ENCODE measurements around the gene FLOT2. TPM values are rescaled to one million over a fixed set of nuclear protein-coding genes. Genes with fewer than 3 reads are reported as not detected.

FLOT2 gene
- total RNA-seq, 1 experiment from 2014 or later = 126 TPM

GRCh38 chr17:28885363-28885762 is 12.2 kb downstream of the FLOT2 start:
- DNase-seq (ENCODE audit: unreplicated experiment) = no peak
- Mint-ChIP-seq H3K27ac (ENCODE audit: low read depth, unreplicated experiment) (peak overlapping the region; percentile 37), H3K9me3 (ENCODE audit: unreplicated experiment) (no peaks in the 10 kb centered on the region), H3K27me3 (ENCODE audit: insufficient read depth, unreplicated experiment) (no peaks in the 10 kb centered on the region), H3K4me1 (ENCODE audit: insufficient read depth, unreplicated experiment) (no peaks in the 10 kb centered on the region), H3K4me3 (ENCODE audit: unreplicated experiment) (no peak overlapping the region), H3K36me3 (ENCODE audit: insufficient read depth, unreplicated experiment) (peaks cover 48% of the 10 kb centered on the region)
- BruUV-seq (replicated peaks) = no TSS peak
- ChIA-PET POLR2A (no interaction called here), CTCF (no interaction called here)
- TF ChIP-seq CTCF (IDR thresholded peaks at IDR 0.05; ENCODE audit: unreplicated experiment) = no peak
- intact Hi-C loops (cut with micrococcal nuclease) = no loop called here

GRCh38 chr17:28883967-28884702 is 13.4 kb downstream of the FLOT2 start:
- no peak for TF ChIP-seq CTCF (IDR thresholded peaks at IDR 0.05; ENCODE audit: unreplicated experiment)
- Mint-ChIP-seq H3K9me3 (ENCODE audit: unreplicated experiment) (no peaks in the 10 kb centered on the region), H3K4me1 (ENCODE audit: insufficient read depth, unreplicated experiment) (peaks cover 3% of the 10 kb centered on the region), H3K27ac (ENCODE audit: low read depth, unreplicated experiment) (no peak overlapping the region), H3K36me3 (ENCODE audit: insufficient read depth, unreplicated experiment) (peaks cover 54% of the 10 kb centered on the region), H3K4me3 (ENCODE audit: unreplicated experiment) (no peak overlapping the region), H3K27me3 (ENCODE audit: insufficient read depth, unreplicated experiment) (no peaks in the 10 kb centered on the region)
- intact Hi-C loops (cut with micrococcal nuclease) = no loop called here
- CTCF ChIA-PET = interaction anchor here (0.5 to 0.7 kb wide), 2 partner anchors 19 to 91 kb away, joined by 5 to 7 read pairs; no protein-coding TSS in a partner anchor
- POLR2A ChIA-PET = interaction anchor here (0.5 kb wide), 1 partner anchor 161 kb away, joined by 3 read pairs; no protein-coding TSS in a partner anchor
- BruUV-seq (replicated peaks) = no TSS peak
- no peak for DNase-seq (ENCODE audit: unreplicated experiment)

- DNase-seq (ENCODE audit: unreplicated experiment) = no peak
- no peaks in the 10 kb centered on the region for H3K9me3 Mint-ChIP-seq (ENCODE audit: unreplicated experiment)
- no peak overlapping the region for H3K27ac Mint-ChIP-seq (ENCODE audit: low read depth, unreplicated experiment)
- intact Hi-C loops (cut with micrococcal nuclease) = no loop called here
- H3K4me3 Mint-ChIP-seq (ENCODE audit: unreplicated experiment) = no peak overlapping the region
- peaks cover 14% of the 10 kb centered on the region for H3K4me1 Mint-ChIP-seq (ENCODE audit: insufficient read depth, unreplicated experiment)
- POLR2A ChIA-PET = interaction anchor here (0.7 to 1.3 kb wide), 4 partner anchors 20 to 63 kb away, joined by 3 to 4 read pairs (median 3); partner anchors contain the start of gene ERAL1
- H3K36me3 Mint-ChIP-seq (ENCODE audit: insufficient read depth, unreplicated experiment) = peaks cover 62% of the 10 kb centered on the region
- TF ChIP-seq CTCF (IDR thresholded peaks at IDR 0.05; ENCODE audit: unreplicated experiment) = no peak
- H3K27me3 Mint-ChIP-seq (ENCODE audit: insufficient read depth, unreplicated experiment) = no peaks in the 10 kb centered on the region
- BruUV-seq (replicated peaks) = no TSS peak
- CTCF ChIA-PET = interaction anchor here (0.6 to 1.9 kb wide), 5 partner anchors 9 to 131 kb away, joined by 3 to 6 read pairs (median 3); no protein-coding TSS in a partner anchor
Measured at GRCh38 chr17:28882154-28882895, 15.2 kb downstream of the FLOT2 start.

GRCh38 chr17:28881533-28882056 is 15.9 kb downstream of the FLOT2 start:
- CTCF ChIA-PET = interaction anchor here (0.6 to 1.9 kb wide), 4 partner anchors 10 to 118 kb away, joined by 3 to 6 read pairs (median 4); no protein-coding TSS in a partner anchor
- BruUV-seq (replicated peaks) = no TSS peak

More at GRCh38 chr17:28881533-28882056, 15.9 kb downstream of the FLOT2 start:
- Mint-ChIP-seq H3K27ac (ENCODE audit: low read depth, unreplicated experiment) (no peak overlapping the region), H3K4me1 (ENCODE audit: insufficient read depth, unreplicated experiment) (peaks cover 14% of the 10 kb centered on the region), H3K27me3 (ENCODE audit: insufficient read depth, unreplicated experiment) (no peaks in the 10 kb centered on the region), H3K4me3 (ENCODE audit: unreplicated experiment) (no peak overlapping the region), H3K9me3 (ENCODE audit: unreplicated experiment) (no peaks in the 10 kb centered on the region), H3K36me3 (ENCODE audit: insufficient read depth, unreplicated experiment) (peaks cover 62% of the 10 kb centered on the region)
- POLR2A ChIA-PET = interaction anchor here (1.1 to 1.3 kb wide), 2 partner anchors 19 to 26 kb away, joined by 3 to 4 read pairs; partner anchors contain the start of gene ERAL1
- no peak for DNase-seq (ENCODE audit: unreplicated experiment)
- intact Hi-C loops (cut with micrococcal nuclease) = no loop called here
- TF ChIP-seq CTCF (IDR thresholded peaks at IDR 0.05; ENCODE audit: unreplicated experiment) = no peak
